Sigmoid colon (tissue), 4 donors: Measurements from ENCODE around the gene POGK.

Source experiments
- CTCF ChIP-seq, 4 experiments: fragments of 450-650 bp in 3 of 4; fragments of 200-600 bp in 1 of 4; IDR thresholded peaks; one replicate each; pipeline ENCODE4 v1.5.1; 2016 to 2019; ENCODE audit warnings: antibody characterized with exemption in 4 of 4, mild to moderate bottlenecking in 3 of 4, moderate library complexity in 2 of 4
- EP300 ChIP-seq, 4 donors: sonication (generic); formaldehyde crosslinking; IDR thresholded peaks; one replicate each; pipeline ENCODE4 v1.6.1; 2017; ENCODE audit warnings: antibody characterized with exemption in 4 of 4
- POLR2A ChIP-seq, 2 donors: fragments of 450-650 bp; IDR thresholded peaks; one replicate each; pipeline ENCODE4 v1.6.1; 2016; ENCODE audit warnings: antibody characterized with exemption in 2 of 2, mild to moderate bottlenecking in 2 of 2, moderate library complexity in 2 of 2
- POLR2AphosphoS5 ChIP-seq, 4 donors: sonication (generic); formaldehyde crosslinking; IDR thresholded peaks; one replicate each; pipeline ENCODE4 v1.6.1; 2017; ENCODE audit warnings: antibody characterized with exemption in 4 of 4

- TF ChIP-seq CTCF (IDR thresholded peaks at IDR 0.05) (no peak), EP300 (IDR thresholded peaks at IDR 0.05) (no peak), POLR2AphosphoS5 (IDR thresholded peaks at IDR 0.05) (no peak), POLR2A (IDR thresholded peaks at IDR 0.05) (no peak)
These were observed 56.5 kb downstream of the POGK start for GRCh38 chr1:166895766-166896165.
